Epithelial cell of proximal tubule (primary cell): ENCODE data around the gene INCENP. TPM values are rescaled to one million over a fixed set of nuclear protein-coding genes. Genes with fewer than 3 reads are reported as not detected.
A peak's percentile ranks its signal among the peaks of the same experiment; 100 is the strongest.

ENCODE experiments used
- DNase-seq: peaks from one replicate; pipeline ENCODE4 v3.0.0-alpha.2; 2011; ENCODE audit warnings: low read depth
- H3K4me3 ChIP-seq: 2 replicates; pipeline ENCODE4 v1.5.1; 2011; ENCODE audit warnings: low read depth, mild to moderate bottlenecking, low read length
- CTCF ChIP-seq: conservative IDR thresholded peaks from 2 replicates; pipeline ENCODE4 v1.5.1; 2012; ENCODE audit warnings: low read depth, mild to moderate bottlenecking, low read length
- total RNA-seq: library from RNA; depleted of rRNA; stranded (reverse); fragments of >200 nt; gene quantifications from 2 replicates; pipeline ENCODE4 v1.2.3, GENCODE V29; 2015

INCENP gene
- total RNA-seq, 1 donor from 2014 or later: 32.3 TPM

GRCh38 chr11:62108971-62109404 lies 14.8 kb upstream of the INCENP start:
- DNase-seq: peak; percentile 41
- no peak for TF ChIP-seq CTCF

GRCh38 chr11:62115085-62115694 lies 8.6 kb upstream of the INCENP start:
- no peak for DNase-seq
- H3K4me3 ChIP-seq: no peak overlapping the region
- TF ChIP-seq CTCF: no peak

More at GRCh38 chr11:62108971-62109404, 14.8 kb upstream of the INCENP start:
- H3K4me3 ChIP-seq: no peak overlapping the region

GRCh38 chr11:62116451-62116850 lies 7.4 kb upstream of the INCENP start:
- no peak for TF ChIP-seq CTCF
- no peak overlapping the region for H3K4me3 ChIP-seq
- DNase-seq: no peak

- no peak for DNase-seq
- no peak overlapping the region for H3K4me3 ChIP-seq
- no peak for TF ChIP-seq CTCF
Observed at GRCh38 chr11:62119569-62119968, 4.2 kb upstream of the INCENP start.

- no peak for TF ChIP-seq CTCF
- DNase-seq: no peak
- H3K4me3 ChIP-seq: no peak overlapping the region
Observed at GRCh38 chr11:62120001-62120400, 3.8 kb upstream of the INCENP start.

GRCh38 chr11:62120431-62120830 lies 3.4 kb upstream of the INCENP start:
- TF ChIP-seq CTCF: no peak
- no peak for DNase-seq
- no peak overlapping the region for H3K4me3 ChIP-seq

GRCh38 chr11:62122076-62122475 lies 1.7 kb upstream of the INCENP start:
- no peak for DNase-seq
- no peak overlapping the region for H3K4me3 ChIP-seq
- TF ChIP-seq CTCF: peak; percentile 21
